HG03095 (cell line): ENCODE measurements around the gene WFDC6.

Experiments
- ATAC-seq: cut with Tn5 transposase; IDR thresholded peaks from one replicate; pipeline ENCODE4 v1.9.1; 2021; ENCODE audit warnings: moderate library complexity; ENCODE audit not compliant: unreplicated experiment

WFDC6 gene

DNA sequence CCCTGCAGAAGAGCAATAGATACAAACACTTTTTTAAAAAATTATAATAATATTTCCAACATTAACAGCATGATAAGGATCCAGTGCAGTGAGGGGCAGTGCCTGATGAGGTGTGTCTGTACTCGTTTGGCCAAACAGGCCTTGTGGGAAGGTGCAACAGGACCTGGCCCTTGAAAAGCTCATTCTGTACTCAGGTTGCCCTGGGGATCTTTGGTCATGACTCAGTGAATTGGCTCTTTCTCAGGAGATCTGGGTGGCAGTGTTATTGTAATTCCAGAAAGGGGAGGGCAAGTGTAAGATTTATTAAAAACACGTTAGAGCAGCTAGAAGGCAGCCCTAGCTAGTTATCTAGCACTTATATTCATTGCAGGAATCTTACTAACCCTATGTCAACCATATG, 21.0 kb downstream of the WFDC6 start:
- no peak for ATAC-seq

DNA sequence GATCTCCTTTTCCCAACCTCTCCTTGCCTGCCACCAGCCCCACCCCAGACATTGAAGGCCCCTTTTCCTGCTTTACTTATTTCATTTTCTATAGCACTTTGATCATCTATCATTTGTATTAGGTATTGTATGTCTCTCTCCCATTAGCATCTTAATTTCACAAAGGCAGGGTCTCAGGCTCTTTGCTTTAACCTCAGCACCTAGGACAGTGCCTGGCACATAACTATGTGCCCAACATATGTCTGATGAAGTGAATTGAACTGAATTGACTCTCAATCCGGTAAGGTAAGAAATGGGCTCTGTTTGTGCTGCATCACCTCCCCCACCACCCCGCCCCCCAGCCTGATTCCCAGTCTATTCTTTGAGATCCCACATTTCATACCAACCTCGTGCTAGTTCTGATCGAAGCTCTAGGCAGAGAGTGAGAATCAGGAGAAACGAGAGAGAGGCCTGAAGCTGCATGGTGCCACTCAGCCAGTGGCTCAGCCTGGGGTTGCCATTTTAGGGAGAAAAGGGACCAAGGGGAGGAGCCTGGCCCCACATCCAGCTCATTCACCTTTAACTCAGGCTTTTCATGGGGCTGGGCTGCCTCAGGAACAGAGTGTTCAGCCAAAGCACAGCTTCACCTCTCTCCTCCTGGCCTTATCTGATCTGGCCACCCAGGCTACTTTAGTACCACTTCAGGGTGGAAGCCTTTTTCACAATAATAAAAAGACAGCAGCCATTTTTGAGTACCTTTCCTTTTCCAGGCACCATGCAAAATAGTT, 24.0 kb downstream of the WFDC6 start, which contains the start of gene SPINT3:
TSS of gene SPINT3 (minus strand) at position 476 of the 767 bp plus-strand sequence. CDS start at position 462, 14 bp downstream.
- no peak for ATAC-seq

DNA sequence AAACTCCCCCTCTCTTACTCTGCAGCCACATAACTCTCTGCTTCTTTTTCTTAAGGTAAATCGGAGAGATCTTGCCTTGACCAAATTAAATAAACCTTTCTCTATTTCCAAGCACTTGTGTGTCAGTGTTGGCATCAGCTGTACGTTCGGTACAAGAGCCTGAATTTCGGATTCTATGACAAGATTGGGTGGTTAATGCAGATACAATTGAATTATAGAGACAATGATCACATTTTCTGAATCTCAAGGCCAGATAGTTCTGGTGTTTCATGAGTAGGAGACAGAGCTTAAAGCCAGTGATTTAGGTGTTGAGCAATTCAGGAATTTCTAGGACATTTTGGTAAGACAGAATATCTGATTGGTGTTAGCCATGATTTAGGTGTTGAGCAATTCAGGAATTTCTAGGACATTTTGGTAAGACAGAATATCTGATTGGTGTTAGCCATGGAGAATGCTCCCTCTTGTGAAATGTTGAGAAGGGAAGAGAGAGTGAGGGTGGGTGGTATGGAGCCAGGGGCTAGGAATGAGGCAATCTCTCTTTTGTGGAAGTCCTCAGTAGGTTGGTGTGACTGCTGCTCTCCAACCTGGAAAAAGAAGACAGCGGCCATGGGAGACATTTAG, 28.9 kb downstream of the WFDC6 start:
- no peak for ATAC-seq

DNA sequence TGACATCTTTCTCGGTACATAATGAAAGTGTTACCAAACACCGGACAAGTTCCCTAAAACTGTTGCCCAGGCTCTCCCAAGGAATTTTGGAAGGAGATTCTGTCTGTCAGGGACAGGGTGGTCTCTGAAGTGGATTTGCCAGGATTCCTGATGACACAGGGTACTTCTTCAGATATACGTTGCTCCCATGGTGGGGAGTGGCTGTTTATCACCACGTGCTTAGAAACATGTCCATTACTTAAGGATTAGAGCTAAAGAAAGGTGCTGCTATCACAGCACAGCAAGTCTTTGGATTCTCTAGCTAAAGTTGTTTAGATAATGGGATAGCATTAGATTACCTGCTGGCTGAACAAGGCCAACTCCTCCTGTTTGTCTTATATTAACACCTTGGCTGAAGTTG, 30.2 kb downstream of the WFDC6 start:
- ATAC-seq, result no peak

DNA sequence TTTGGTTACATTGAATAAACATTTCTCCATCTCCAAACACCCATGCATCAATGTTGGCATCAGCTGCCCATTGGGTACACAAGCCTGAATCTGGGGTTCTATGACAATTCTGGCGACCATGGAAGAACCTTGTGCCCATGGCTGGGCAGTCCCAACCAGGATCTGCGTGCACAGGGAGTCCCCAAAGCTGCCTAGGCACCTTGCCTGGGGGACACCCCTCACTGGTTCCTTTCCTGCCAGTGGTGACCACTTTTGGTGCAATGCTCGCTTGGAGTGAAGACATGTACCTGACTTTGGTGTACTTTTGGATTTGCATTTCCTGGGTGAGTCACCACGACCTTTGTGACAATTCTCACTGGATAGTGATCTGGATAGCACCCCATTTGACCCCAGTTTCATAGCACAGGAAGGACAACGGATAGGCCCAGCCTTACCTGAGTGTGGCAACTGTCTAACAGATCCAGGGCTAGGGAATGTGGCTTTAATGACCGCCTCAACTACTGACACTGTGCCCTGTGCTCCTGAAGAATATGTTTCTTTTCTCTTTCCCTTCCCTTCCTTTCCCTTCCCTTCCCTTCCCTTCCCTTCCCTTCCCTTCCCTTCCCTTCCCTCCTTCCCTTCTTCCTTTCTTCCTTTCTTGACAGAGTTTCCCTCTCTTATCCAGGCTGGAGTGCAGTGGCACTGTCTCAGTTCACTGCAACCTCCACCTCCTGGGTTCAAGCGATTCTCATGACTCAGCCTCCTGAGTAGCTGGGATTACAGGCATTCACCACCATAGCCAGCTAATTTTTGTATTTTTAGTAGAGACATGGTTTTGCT, 31.0 kb downstream of the WFDC6 start:
- ATAC-seq, result no peak

DNA sequence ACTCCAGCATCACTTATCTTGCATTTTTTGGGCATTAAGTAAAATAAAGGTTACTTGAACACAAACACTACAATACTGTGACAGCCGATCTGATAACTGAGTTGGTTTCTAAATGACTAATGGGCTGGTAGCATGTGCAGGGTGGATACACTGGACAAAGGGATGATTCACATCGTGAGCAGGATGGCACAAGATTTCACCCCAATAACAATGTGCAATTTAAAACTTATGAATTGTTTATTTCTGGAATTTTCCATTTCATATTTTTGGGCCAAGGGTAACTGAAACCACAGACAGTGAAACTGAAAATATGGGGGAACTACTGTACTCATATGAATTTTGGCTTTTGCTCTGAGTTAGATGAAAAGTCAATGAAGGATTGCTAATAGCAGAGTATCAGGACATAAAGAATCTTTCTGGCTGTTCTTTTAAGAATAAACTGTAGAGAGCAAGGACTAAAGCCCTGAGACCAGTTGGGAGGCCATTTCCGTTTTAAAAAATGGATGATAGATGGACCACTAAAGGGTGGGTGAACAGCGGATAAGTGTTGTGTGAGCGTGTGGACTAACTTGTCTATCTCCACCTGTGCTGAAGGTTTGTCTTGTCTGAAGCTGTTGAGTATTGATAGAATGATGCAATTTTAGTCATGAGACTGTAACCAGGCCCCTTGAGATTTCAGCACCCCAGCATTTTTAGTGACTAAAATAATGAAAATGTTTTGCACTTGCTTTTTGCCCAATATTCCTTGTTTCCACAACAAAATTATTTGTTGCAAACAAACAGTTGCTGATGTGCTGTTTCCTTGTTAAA, 32.1 kb downstream of the WFDC6 start:
- no peak for ATAC-seq

DNA sequence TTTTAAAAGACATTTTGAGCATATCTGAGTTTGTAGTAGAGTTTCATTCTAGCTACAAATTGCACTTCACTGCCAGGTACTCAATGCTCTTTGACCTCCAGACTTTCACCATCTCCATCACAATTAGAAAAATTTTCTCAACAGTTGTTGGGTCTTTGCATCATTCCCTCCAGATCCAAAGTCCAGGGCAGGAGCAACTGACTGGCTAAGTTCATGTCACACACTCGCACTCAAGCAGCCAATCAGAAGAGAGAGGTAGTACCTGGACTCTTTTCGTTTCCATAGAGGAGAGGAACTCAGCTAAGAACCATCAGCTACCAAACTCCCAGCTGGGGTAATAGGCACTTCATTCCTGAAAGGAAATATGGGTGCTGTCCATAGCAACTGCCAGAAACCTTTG, 32.9 kb downstream of the WFDC6 start:
- ATAC-seq, result no peak

DNA sequence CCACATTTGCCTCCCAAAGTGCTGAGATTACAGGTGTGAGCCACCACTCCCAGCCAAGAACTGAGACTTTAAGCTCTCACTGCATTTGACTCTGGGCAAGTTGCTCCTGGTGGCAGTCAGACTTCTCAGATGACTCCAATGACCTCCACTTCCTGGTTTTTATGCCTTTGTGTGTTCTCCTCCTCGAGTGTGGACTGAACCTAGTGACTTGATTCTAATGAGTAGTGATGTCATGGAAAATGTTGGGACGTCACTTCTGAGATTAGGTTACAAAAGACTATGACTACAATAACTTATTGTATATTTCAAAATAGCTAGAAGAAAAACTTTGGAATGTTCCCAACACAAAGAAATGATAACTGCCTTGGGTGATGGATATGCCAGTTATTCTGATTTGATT, 35.9 kb downstream of the WFDC6 start:
- ATAC-seq, result no peak

DNA sequence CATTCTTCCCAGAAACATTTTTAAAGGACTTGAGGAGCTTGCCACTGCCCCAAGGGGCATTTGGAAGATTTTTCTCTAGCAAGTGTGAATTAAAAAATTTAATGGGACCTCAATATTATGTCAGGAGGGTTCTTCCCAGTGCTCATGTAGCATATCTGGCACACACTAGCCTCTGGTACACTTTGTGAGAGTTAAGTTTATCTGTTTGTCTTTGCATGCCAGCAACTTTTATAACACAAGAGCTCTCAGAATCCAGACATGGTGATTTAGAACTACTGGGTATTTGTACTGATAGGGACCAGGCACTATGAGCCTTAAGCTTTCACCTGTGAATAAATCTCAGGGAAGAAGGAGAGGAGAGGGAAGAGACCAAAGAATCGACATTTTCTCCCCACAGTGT, 36.7 kb downstream of the WFDC6 start:
- ATAC-seq, result no peak

DNA sequence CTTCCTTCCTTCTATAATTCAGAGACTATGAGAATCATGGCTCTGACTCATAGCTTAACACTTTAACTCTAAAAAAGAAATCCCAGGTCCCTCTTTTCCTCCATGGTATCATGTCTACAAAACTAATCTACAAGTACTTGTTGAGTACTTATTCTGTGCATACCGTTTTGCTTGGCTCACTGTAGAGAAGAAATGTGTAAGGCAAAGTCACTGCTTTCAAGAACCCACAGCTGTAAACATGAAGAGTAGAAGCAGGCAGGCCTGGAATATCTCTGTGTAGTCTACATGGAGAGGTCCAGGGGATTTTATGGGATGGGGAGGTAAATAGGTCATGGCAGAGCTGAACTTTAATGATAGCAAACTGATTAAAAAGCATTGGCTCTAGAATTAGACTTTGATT, 37.7 kb downstream of the WFDC6 start:
- no peak for ATAC-seq

DNA sequence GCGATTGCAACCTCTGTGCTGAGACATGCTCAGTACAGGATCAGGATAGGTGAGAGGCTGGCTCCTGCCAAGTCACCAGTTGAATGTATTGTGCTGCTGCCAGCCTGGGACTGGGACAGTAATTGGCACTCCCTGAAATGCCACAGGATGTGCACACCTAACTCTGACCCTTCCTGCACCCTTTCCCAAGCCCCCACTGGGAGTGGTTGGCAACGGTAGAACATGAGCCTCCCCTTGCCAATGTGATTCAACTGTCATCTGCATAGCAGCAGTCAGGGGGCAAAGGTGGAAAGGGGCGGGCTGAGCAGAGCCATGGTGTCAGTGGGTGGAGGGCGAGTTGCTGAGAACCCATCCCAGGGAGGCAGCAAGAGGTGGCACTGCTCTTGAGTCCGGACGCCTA, 39.3 kb downstream of the WFDC6 start:
- no peak for ATAC-seq

DNA sequence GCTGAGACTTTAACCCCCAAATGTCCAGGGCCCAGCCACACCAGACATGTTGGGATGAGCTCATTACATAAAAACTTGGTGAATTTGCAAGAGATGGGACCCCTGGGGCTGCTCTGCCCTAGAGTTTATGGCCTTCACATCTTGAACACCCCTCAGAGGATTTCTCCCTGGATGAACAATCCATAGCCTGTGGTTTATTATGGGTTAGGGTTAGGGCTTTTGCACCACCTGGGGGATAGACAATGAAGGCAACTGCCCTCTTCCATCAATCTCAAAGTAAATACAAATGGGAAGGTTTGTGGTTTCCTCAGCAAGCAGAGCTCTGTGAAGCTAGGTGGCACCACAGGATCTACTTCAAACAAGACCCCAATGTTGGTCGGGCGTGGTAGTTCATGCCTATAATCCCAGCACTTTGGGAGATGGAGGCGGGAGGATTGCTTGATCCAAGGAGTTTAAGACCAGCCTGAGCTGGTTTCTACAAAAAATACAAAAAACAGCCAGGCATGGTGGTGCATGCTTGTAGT, 41.2 kb downstream of the WFDC6 start:
- no peak for ATAC-seq

DNA sequence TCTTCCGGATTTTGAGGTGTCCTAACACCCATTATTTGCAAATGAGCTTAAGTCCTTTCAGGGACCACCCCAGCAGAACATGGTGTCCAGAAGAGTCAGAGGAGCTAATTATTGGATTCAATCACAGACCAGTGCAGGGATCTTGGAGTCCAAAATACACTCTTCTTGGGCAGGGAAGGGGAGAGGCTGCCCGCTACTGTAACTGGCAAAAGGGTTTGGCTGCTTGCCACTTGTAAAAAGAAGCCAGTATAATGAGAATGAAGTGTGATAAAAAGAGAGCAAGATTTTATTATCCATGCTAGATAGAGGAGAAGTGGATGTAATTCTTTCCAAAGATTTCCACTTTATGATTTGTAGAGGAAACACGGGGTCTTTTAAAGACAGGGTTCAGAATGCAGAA, 43.1 kb downstream of the WFDC6 start:
- no peak for ATAC-seq

DNA sequence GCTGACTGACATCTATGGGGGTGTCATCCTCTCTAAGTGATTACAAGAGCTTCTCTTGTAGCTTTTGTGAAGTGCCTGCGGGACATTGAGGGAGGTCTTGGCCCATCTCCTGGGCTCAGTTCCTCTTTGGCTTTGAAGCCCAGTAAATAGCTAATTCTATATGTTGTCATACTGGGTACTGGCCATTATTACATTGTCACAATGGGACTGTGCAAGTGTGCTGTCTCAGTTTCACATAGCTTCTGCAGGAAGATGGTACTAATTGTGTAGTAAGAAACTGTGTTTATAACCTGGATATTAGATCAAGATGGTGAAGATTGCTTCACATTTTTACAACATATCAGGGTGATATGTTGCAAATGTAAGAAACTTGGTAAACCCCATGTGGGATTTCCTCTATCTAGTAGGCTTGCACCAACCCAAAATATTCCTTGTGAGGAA, 43.8 kb downstream of the WFDC6 start:
- ATAC-seq, result no peak

DNA sequence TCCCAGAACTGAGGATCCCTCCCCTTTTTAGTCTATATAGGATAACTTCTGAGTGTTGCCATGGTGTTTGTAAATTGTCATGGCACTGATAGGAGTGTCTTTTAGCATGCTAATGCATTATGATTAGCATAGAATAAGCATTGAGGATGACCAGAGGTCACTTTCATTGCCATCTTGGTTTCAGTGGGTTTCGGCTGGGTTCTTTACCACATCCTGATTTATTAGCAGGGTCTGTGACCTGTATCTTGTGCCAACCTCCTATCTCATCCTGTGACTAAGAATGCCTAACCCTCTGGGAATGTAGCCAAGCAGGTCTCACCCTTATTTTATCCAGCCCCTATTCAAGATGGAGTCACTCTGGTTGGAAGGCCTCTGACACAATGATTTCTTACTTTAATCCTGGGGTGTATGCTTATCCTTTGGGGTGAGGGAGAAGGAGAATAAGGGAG, 50.2 kb downstream of the WFDC6 start:
- no peak for ATAC-seq

DNA sequence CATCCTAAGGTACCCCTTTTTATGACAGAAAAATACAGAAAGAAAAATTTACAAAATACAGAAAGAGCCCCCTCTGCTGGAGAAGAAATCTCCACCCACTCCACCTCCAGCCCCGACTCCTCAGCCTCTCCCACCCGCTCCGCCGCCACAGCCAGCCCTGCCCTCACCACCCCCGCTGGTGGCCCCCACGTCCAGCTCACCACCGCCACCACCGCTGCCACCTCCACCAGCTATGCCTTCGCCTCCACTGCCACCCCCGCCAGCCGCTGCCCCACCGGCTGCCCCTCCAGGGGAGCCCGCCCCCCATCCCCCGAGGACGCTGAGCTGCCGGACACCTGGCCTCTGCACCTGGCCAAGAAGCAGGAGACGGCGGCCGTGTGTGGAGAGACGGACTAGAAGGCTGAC, 52.0 kb downstream of the WFDC6 start:
- no peak for ATAC-seq

DNA sequence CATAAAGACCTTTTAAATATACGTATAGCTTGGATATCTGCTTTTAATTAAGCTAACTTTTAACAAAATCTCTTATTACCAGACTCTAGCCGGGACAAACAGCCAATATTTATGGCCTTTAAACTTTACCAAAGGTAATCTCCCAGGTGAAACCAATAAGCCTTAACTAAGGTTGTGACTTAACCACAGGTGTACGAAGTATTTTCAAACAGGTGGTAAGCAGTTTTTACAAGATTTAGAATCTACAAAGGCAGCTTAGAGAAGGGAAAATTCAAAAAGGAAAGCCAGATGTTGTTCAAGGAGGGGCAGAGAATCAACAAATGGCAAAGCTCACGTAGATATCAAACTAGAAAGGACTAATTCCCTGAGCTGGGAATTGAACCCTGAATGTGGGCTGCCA, 53.9 kb downstream of the WFDC6 start:
- ATAC-seq, result no peak

DNA sequence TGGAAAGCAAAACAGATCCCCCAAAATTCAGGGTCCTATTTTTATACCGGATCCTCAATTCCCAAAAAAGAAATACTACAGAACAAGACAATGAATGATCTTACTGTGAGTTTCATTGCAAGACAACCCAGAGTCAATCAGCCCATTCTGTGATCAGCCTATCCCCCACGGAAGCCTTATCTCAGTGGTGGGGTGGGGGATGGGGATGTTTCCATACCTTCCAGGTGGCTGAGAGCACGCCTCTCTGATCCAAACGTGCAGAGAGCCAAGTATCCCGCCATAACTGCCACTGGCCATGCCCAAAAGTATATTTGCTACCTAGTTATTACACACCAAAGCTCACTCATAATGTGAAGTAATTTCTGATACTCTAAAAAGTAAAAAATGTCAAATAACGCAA, 54.6 kb downstream of the WFDC6 start:
- ATAC-seq, result no peak
